Left colon (tissue), 2 donors: ENCODE results near the gene SIX2. TPM values are rescaled to one million over a fixed set of nuclear protein-coding genes. Genes with fewer than 3 reads are reported as not detected.

Experiments
- ATAC-seq: fragments of 200-7000 bp; cut with Tn5 transposase; one replicate; pipeline ENCODE4 v1.9.1; 2020; ENCODE audit warnings: mild to moderate bottlenecking, moderate library complexity
- DNase-seq, 2 donors: peaks; one replicate each; pipeline ENCODE4 v3.0.0-alpha.2; 2020
- intact Hi-C, 2 donors: fragments of 100-400 bp; cut with DNase I in 1 of 2; cut with micrococcal nuclease in 1 of 2; formaldehyde crosslinking; loops; one replicate each; pipeline versions ENCODE4 v1.11.2 to v1.14.0; 2022; cut with DNase I, micrococcal nuclease
- total RNA-seq, 2 donors: library from RNA; stranded (reverse); fragmentation: NEBNext Ultra II Directional; extraction: Animal tissue kit (Norgen Biotek cat#: 25700); gene quantifications; one replicate each; pipeline ENCODE4 v1.2.1, GENCODE V29; 2021
- donor health status: DM: no; HTN: no; CAD: no.
- donor health status: DM: yes; HTN: yes; CAD: no.

Gene SIX2
- total RNA-seq, 2 donors from 2014 or later: not detected

DNA sequence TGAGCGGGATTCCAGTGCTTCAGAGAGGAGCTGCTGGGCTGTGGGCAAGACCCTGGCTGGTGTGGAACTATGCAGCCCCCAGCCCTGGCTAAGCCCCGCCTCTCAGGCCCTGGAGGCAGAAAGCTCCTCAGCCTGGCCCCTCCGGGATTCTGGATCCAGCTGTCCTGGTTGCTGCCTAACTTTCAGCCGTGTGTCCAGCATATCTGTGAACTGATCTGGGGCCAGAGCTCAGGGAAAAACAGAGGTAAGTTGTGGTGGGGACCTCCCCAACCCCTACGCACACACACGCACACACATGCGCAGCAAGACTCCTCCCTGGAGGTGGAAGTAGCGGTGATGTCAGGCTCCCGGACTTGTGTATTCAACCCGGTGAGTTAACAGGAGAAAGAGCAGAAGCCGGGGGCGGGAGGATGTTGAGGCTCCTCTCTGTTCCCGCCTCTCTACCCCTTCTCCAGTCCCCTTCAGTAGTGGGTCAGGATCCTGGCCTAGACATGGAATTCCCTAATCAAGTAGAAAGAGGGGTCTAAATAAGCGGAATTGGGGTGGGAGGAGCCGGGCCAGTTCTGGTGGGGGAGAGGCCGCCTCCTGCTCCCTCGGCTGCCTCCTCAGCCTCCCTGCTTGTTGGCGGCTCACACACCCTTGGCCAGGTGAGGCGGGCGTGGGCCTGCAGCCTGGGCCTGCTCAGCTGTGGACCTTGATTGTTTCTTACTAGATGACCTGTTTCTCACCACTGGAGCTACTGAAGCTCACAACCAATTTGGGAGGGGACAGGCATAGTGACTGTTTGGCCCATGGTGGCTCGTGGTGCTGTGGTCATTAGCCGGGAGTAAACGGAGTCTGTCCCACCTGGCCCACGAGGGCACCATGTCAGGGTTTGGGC, 33.4 kb downstream of the SIX2 start:
- DNase-seq: no peak
- intact Hi-C loops: no loop called here

GRCh38 chr2:44974064-44974715, 35.1 kb downstream of the SIX2 start:
- intact Hi-C loops: no loop called here
- ATAC-seq (peak; percentile 34), DNase-seq (no peak)

More for the DNA sequence above, 33.4 kb downstream of the SIX2 start:
- ATAC-seq: no peak

- ATAC-seq: no peak
- intact Hi-C loops: no loop called here
- no peak for DNase-seq
Measured at GRCh38 chr2:44972771-44973535, 36.3 kb downstream of the SIX2 start.

- ATAC-seq: no peak
- intact Hi-C loops: no loop called here
- DNase-seq: no peak
Measured at GRCh38 chr2:44970846-44971450, 38.3 kb downstream of the SIX2 start.

DNA sequence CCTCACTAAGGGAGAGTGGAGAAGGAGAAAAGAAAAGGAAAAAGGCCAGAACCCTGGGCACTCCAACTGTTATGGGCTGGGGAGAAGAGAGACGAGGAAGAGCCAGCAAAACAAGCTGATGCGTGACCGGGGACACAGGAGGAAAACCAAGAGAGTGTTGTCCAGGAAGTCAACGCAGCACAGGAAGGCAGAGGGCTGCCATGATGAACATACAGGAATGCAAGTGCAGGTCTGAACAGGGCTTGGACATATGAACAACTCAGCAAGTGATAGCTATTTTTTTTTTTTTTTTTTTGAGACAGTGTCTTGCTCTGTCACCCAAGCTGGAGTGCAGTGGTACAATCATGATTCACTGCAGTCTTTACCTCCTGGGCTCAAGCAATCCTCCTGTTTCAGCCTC, 39.3 kb downstream of the SIX2 start:
- no peak for ATAC-seq
- no peak for DNase-seq
- intact Hi-C loops: no loop called here

DNA sequence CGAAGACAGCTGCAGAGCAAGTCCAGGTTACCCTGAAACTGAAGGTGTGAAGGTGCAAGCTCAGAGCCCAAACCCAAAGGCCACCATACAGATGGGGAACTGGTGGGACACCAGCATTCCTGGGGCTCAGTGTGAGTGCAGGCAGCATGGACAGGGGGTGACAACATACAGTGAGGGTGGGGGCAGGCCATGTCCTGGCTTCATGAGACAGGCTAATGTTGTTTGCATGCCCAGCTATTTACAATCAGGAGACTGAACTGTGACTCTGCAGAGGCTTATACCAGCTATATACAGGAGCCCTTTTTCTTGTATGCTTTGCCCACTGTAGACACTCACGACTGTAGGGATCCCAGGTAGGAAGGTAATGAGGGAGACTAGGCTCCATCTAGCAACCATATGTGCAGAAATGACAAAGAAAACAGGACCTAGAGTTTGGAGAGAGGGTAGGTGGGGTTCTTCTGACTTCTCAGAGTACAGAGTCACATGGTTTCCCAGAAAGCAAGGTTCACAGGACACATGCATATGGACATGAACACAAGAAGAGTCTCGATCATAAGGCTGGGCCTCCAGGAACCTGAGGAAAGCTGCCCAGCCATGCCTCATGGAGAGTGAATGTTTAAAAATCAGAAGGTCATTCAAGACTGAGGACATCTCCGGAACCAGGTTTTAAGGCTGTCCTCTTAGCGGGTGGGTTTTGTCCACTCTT, 41.4 kb downstream of the SIX2 start:
- ATAC-seq (no peak), DNase-seq (no peak)
- intact Hi-C loops: no loop called here

- no peak for ATAC-seq
- intact Hi-C loops: no loop called here
- no peak for DNase-seq
Measured at GRCh38 chr2:44967056-44967455, 42.2 kb downstream of the SIX2 start.

DNA sequence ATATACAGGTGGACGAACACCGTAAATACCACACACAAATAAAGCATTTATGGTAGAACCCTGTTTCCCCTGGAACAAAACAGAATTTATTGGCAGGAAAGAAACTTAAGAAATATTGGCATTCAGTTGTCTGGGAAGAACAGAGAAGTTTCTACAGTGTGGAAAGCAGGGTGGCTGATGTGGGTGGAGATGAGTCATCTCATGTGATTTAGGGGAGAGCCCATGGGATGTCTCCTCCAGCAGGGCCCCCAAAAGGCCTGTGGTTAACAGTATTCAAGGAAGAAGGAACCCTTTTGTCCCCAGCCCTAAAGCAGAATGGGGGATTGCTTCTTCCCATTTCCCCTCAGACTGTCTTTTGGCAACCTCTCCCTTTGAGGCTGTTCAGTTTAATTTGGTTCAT, 43.6 kb downstream of the SIX2 start:
- DNase-seq (no peak), ATAC-seq (no peak)
- intact Hi-C loops: no loop called here

DNA sequence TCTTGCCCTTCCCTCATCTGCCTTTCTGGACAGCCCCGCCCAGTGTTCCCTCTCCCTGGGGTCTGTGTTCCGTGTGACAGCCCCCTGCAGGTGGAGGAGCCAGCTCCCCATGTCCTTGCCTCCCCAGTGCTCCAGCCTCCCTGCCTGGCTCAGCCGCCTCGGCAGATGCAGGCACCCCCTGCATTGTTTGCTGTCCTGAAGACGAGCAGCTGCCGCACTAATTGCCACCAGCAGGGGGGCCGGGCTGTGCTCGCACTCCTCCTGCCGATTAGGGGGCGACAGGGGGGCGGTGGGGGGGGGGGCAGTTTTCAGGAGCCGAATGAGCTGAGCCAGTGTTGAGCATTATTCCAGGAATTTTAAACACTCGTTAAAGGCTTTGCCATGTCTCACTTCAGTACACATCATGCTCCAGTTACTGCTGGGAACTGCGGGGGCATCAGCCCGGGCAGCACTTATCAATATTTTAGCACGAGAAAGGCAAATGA, 44.5 kb downstream of the SIX2 start:
- no peak for DNase-seq
- no peak for ATAC-seq
- intact Hi-C loops: no loop called here

DNA sequence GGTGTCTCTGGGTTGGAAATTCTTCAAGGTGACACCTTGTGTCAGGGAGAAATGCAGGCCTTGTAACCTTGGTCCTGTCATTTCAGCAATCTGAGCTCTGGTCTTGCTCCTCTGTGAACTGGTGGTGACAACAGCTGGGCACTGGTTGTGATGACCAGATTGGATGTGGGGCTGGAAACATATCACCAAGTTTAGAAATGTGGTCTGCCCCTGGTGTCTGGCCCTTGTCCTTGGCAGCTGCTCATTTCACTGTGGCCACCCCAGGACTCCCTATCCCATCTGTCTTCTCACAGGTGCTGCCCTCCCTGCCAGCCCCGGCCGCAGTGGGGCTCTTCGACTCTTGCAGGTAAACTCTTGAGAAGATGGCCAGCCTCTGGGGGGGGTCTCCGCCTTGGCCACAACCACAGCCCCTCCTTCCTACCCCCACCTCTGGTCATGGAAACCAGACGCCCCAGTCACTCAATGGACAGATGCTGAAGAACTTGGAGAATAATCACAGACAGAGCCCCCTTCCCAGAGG, 47.0 kb downstream of the SIX2 start:
- no peak for ATAC-seq

DNA sequence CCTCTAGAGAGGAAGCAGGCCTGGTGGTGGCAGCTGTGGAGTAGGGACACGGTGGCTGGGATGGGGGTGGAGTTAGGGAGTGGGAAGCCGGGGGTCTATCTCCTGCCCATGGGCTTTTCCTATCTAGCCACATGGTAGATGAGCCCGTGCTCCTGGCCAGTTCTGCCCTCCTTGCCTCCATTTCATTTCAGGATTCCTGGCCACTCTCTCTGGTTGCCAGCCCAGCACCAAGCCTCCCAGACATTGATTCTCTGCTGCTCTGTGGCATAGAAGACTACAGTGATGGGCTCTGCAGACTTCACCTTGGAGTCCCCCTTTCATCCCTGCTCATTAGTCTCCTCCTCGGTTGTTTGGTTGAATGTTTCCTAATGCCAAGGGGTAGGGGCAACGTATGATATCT, 48.4 kb downstream of the SIX2 start:
- ATAC-seq (no peak), DNase-seq (no peak)
- intact Hi-C loops: no loop called here

More for the DNA sequence above, 47.0 kb downstream of the SIX2 start:
- intact Hi-C loops: no loop called here
- DNase-seq: no peak

DNA sequence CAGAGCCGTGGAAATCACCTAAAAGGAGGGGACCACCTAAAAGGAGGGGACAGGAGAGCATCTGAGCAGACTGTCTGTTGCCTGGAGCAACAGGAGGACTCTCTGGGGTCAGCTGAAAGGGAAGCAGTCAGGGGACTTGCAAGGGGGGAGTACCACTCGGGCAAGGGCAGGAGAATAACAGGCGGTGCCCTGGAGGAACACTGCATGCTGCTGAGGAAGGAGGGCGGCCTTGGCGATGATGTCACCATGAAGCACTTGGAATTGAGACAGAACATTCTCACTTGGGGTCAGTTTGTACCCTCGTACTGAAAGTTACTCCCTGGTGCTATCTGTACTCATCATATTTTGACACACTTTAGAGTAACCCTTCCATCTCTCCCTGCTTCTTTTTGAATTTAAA, 49.4 kb downstream of the SIX2 start:
- no peak for DNase-seq
- ATAC-seq: no peak
- intact Hi-C loops: loop anchor here in 1 of 2 donors (5.0 to 10.0 kb wide), 2 partner anchors 483 to 565 kb away; no protein-coding TSS in a partner anchor

DNA sequence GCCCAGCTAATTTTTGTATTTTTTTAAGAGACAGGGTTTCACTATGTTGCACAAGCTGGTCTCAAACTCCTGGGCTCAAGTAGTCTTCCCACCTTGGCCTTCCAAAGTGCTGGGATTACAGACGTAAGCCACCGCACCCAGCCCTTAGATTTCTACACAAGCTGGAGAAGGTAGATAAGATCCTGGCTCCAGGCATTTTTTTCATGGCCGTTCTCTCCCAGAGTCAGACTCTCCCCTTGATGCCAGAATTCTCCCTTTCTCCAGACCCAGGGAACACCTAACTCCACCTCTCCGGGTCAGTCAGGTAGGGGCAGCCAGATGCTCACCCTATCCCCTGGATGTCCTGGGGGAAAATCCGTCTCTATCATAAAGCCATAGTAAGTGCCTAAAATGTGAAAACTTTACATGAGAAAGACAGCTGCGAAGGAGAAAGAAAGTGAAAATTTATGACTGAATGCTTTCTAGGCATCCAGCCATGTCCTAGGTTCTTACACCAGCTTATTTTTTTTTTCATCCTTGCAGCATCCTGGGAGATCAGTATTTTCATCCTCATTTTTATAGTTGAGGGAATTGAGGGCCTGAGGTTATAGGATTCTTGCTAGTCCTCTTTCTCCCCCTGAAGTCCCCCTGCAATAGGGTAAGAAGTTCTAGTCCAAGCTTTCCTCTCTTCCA, 51.5 kb downstream of the SIX2 start:
- DNase-seq: no peak
- no peak for ATAC-seq
- intact Hi-C loops: loop anchor here in 1 of 2 donors (5.0 to 10.0 kb wide), 2 partner anchors 480 to 563 kb away; no protein-coding TSS in a partner anchor

- ATAC-seq (no peak), DNase-seq (no peak)
- intact Hi-C loops: loop anchor here in 1 of 2 donors (5.0 to 10.0 kb wide), 2 partner anchors 480 to 562 kb away; no protein-coding TSS in a partner anchor
Measured at GRCh38 chr2:44956843-44957242, 52.4 kb downstream of the SIX2 start.

DNA sequence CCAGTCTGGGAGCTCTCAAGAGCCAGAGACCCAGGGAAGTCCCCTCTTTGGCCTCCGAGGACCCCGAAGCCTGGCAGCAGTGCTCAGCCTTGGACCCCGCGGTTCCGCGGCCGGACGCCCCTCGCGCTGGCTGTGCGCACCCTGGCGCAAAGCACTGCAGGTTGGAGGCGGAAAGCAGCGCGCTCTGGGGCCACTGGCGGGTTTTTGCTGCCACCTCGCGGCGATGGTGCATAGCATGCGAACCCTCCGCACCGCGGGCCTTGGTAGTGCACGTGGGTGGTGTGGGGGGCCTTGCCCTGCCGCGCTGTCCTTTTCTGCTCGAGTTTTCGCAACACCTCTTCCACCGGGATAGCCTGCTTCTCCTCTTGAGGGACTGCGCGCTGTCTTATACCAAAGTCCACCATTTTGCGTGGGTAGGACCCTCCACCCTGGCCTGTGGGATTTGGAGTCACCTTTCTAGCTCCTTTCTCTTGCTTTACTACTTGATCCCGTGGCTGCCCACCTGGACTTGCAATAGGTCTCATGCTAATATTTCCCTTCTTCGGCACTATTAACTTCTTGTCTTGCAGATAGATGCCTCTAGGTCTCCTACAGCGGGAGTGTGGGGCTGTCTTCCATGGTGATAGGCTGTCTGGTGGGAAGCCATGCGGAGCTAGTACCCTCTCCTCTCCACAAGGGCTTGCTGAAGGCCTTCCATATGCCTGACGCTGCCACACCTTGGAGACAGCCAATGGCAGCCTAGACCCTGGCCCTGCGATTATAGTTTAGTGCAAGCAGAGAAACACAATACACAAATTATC, 53.5 kb downstream of the SIX2 start:
- intact Hi-C loops: loop anchor here in 1 of 2 donors (5.0 to 10.0 kb wide), 2 partner anchors 478 to 561 kb away; no protein-coding TSS in a partner anchor
- DNase-seq: peak; percentile 49 to 78

More for the DNA sequence above, 53.5 kb downstream of the SIX2 start:
- ATAC-seq: peak; percentile 84
